H9 (cell line): Measurements from ENCODE around the gene FAM136A. TPM values are rescaled to one million over a fixed set of nuclear protein-coding genes. Genes with fewer than 3 reads are reported as not detected.

Experiments used
- DNase-seq: peaks from one replicate; pipeline ENCODE4 v3.0.0-alpha.2; 2017
- H2AFZ ChIP-seq: one replicate; pipeline ENCODE4 v1.6.1; 2013; ENCODE audit warnings: mild to moderate bottlenecking, low read length, control low read depth, moderate library complexity
- H2AK5ac ChIP-seq: 2 replicates; pipeline ENCODE4 v1.6.1; 2013; ENCODE audit warnings: low read length, control low read depth, mixed read lengths; ENCODE audit not compliant: insufficient read length
- H2BK120ac ChIP-seq: one replicate; pipeline ENCODE4 v1.6.1; 2013; ENCODE audit warnings: low read depth, mild to moderate bottlenecking, low read length, control low read depth, inconsistent platforms; ENCODE audit not compliant: poor library complexity, severe bottlenecking
- H2BK12ac ChIP-seq: 2 replicates; pipeline ENCODE4 v1.6.1; 2013; ENCODE audit warnings: low read length, control low read depth, mixed read lengths, low read depth; ENCODE audit not compliant: insufficient read length
- H2BK15ac ChIP-seq: 2 replicates; pipeline ENCODE4 v1.6.1; 2013; ENCODE audit warnings: low read depth, low read length, control low read depth
- H2BK20ac ChIP-seq: one replicate; pipeline ENCODE4 v1.6.1; 2013; ENCODE audit warnings: low read depth, mild to moderate bottlenecking, low read length, control low read depth, inconsistent platforms; ENCODE audit not compliant: poor library complexity, severe bottlenecking
- H2BK5ac ChIP-seq: 2 replicates; pipeline ENCODE4 v1.6.1; 2013; ENCODE audit warnings: low read length, control low read depth, mixed read lengths; ENCODE audit not compliant: insufficient read length
- H3K14ac ChIP-seq: 2 replicates; pipeline ENCODE4 v1.6.1; 2013; ENCODE audit warnings: low read length, control low read depth; ENCODE audit not compliant: insufficient read depth
- H3K18ac ChIP-seq: 2 replicates; pipeline ENCODE4 v1.6.1; 2013; ENCODE audit warnings: low read depth, mild to moderate bottlenecking, mixed read lengths, low read length, control low read depth; ENCODE audit not compliant: insufficient read length
- H3K23ac ChIP-seq: 2 replicates; pipeline ENCODE4 v1.6.1; 2013; ENCODE audit warnings: low read length, control low read depth, mixed read lengths, low read depth; ENCODE audit not compliant: insufficient read length
- H3K23me2 ChIP-seq: 2 replicates; pipeline ENCODE4 v1.6.1; 2013; ENCODE audit warnings: low read depth, mild to moderate bottlenecking, mixed read lengths, low read length, control low read depth; ENCODE audit not compliant: insufficient read length, poor library complexity, severe bottlenecking
- H3K27ac ChIP-seq: 2 replicates; pipeline ENCODE4 v1.5.1; 2013; ENCODE audit warnings: low read length, control low read depth, mixed read lengths, low read depth; ENCODE audit not compliant: insufficient read length
- H3K27me3 ChIP-seq: 2 replicates; pipeline ENCODE4 v1.6.1; 2013; ENCODE audit warnings: low read length, control low read depth, inconsistent platforms; ENCODE audit not compliant: insufficient read depth
- H3K4ac ChIP-seq: 2 replicates; pipeline ENCODE4 v1.6.1; 2013; ENCODE audit warnings: low read depth, mild to moderate bottlenecking, control low read depth, inconsistent platforms, low read length, moderate library complexity
- H3K4me1 ChIP-seq: 2 replicates; pipeline ENCODE4 v1.6.1; 2013; ENCODE audit warnings: low read length, control low read depth, inconsistent platforms; ENCODE audit not compliant: insufficient read depth
- H3K4me2 ChIP-seq: 2 replicates; pipeline ENCODE4 v1.6.1; 2013; ENCODE audit warnings: low read length, control low read depth, mixed read lengths; ENCODE audit not compliant: insufficient read length, insufficient read depth
- H3K56ac ChIP-seq: 2 replicates; pipeline ENCODE4 v1.6.1; 2013; ENCODE audit warnings: low read depth, mild to moderate bottlenecking, mixed read lengths, low read length, control low read depth; ENCODE audit not compliant: insufficient read length
- H3K79me1 ChIP-seq: 2 replicates; pipeline ENCODE4 v1.6.1; 2013; ENCODE audit warnings: low read depth, mild to moderate bottlenecking, moderate library complexity, low read length, control low read depth, inconsistent platforms; ENCODE audit not compliant: insufficient read depth, poor library complexity, severe bottlenecking
- H3K79me2 ChIP-seq: 2 replicates; pipeline ENCODE4 v1.6.1; 2013; ENCODE audit warnings: low read length, control low read depth, inconsistent platforms; ENCODE audit not compliant: insufficient read depth
- H3K9ac ChIP-seq: 2 replicates; pipeline ENCODE4 v1.6.1; 2013; ENCODE audit warnings: low read length, control low read depth, mixed read lengths; ENCODE audit not compliant: insufficient read length; ENCODE audit errors: extremely low read depth
- H3K9me3 ChIP-seq: one replicate; pipeline ENCODE4 v1.6.1; 2013; ENCODE audit warnings: low read depth, low read length, inconsistent platforms; ENCODE audit not compliant: control insufficient read depth
- H3T11ph ChIP-seq: one replicate; pipeline ENCODE4 v1.6.1; 2013; ENCODE audit warnings: mild to moderate bottlenecking, low read length, control low read depth, inconsistent platforms
- H4K20me1 ChIP-seq: one replicate; pipeline ENCODE4 v1.6.1; 2013; ENCODE audit not compliant: control insufficient read depth, insufficient read length, insufficient read depth
- H4K5ac ChIP-seq: 2 replicates; pipeline ENCODE4 v1.6.1; 2013; ENCODE audit warnings: low read depth, mild to moderate bottlenecking, mixed read lengths, low read length, control low read depth; ENCODE audit not compliant: insufficient read length
- H4K8ac ChIP-seq: replicated peaks from 2 replicates; pipeline ENCODE4 v1.6.1; 2013; ENCODE audit warnings: low read length, control low read depth, mixed read lengths, low read depth; ENCODE audit not compliant: insufficient read length
- H4K91ac ChIP-seq: 2 replicates; pipeline ENCODE4 v1.6.1; 2013; ENCODE audit warnings: low read depth, mild to moderate bottlenecking, moderate library complexity, mixed read lengths, low read length, control low read depth; ENCODE audit not compliant: insufficient read length
- H3K27ac Mint-ChIP-seq, 3 experiments: 2 replicates in 2 of 3; 3 replicates in 1 of 3; pipeline ENCODE4 v1.8.0; 2020 to 2021; ENCODE audit warnings: mixed read lengths in 3 of 3, mild to moderate bottlenecking in 1 of 3, moderate library complexity in 1 of 3
- H3K27me3 Mint-ChIP-seq: 2 replicates; pipeline ENCODE4 v1.8.0; 2021; ENCODE audit warnings: low read depth, mild to moderate bottlenecking, moderate library complexity, mixed read lengths
- H3K36me3 Mint-ChIP-seq, 3 experiments: 2 replicates in 2 of 3; 3 replicates in 1 of 3; pipeline ENCODE4 v1.8.0; 2020 to 2021; ENCODE audit warnings: low read depth in 3 of 3, mixed read lengths in 3 of 3; ENCODE audit not compliant: insufficient read depth in 1 of 3
- H3K4me1 Mint-ChIP-seq, 2 experiments: 2 replicates each; pipeline ENCODE4 v1.8.0; 2020; ENCODE audit warnings: mixed read lengths in 2 of 2
- H3K4me3 Mint-ChIP-seq, 2 experiments: 2 replicates in 1 of 2; 3 replicates in 1 of 2; pipeline ENCODE4 v1.8.0; 2020 to 2021; ENCODE audit warnings: mild to moderate bottlenecking in 2 of 2, mixed read lengths in 2 of 2, moderate library complexity in 1 of 2
- H3K9me3 Mint-ChIP-seq, 2 experiments: 2 replicates in 1 of 2; 3 replicates in 1 of 2; pipeline ENCODE4 v1.8.0; 2020; ENCODE audit warnings: mild to moderate bottlenecking in 2 of 2, mixed read lengths in 2 of 2, moderate library complexity in 1 of 2
- WGBS: extraction: QIAGEN DNeasy Blood & Tissue Kit; methylation state at CpG from one replicate; pipeline ENCODE4 v1.1.7; 2013; ENCODE audit warnings: missing lambda C conversion rate, low lambda C conversion rate, mixed read lengths; ENCODE audit not compliant: insufficient read length; ENCODE audit errors: extremely low coverage; 5-methylcytosine and 5-hydroxymethylcytosine counted together
- total RNA-seq: library from RNA; stranded (reverse); gene quantifications from 2 replicates; pipeline ENCODE4 v1.2.1, GENCODE V29; 2021
- TF ChIP-seq, protein P1 (sequence below): fragments of 200-600 bp; sonication (generic); conservative IDR thresholded peaks from 3 replicates; pipeline ENCODE4 v1.8.0; 2021; ENCODE audit warnings: antibody characterized with exemption, mild to moderate bottlenecking

The FAM136A gene
- total RNA-seq, 1 experiment from 2014 or later: 118 TPM

DNA sequence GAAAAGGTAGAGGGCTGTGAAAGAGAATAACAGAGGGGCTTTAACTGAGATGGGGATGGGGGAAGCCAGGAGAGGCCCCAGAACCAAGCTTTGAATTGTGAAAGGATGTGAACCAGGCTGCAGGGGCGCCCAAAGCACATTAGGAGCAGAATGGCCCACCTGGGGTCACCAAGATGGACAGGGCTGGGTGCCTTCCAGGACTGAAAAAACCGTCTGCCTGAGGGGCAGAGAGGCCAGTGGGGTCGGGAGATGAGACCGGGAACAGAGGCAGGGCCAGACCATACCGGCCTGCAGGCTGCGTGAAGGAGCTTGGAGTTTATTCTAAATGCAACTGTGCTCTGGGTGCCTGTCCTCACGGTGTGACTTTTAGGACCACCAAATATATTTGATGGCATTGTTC, 29.1 kb upstream of the FAM136A start:
- no peaks in the 10 kb centered on the region for H3K23me2 ChIP-seq

More for the DNA sequence above, 29.1 kb upstream of the FAM136A start:
- no peaks in the 10 kb centered on the region for H4K20me1 ChIP-seq
- Mint-ChIP-seq H3K9me3 (no peaks in the 10 kb centered on the region), H3K27me3 (no peaks in the 10 kb centered on the region), H3K27ac (no peak overlapping the region; a peak in 1 of 7 replicates), H3K4me3 (no peak overlapping the region), H3K36me3 (no peaks in the 10 kb centered on the region), H3K4me1 (peaks cover 10 to 12% of the 10 kb centered on the region in 2 experiments)
- no peaks in the 10 kb centered on the region for H3K79me1 ChIP-seq
- H2BK15ac ChIP-seq: no peak overlapping the region
- no peak overlapping the region for H2BK5ac ChIP-seq
- H3K4me2 ChIP-seq: no peak overlapping the region
- H3K4ac ChIP-seq: no peak overlapping the region
- H3T11ph ChIP-seq: no peak overlapping the region
- H2BK12ac ChIP-seq: no peak overlapping the region
- no peak overlapping the region for H3K9ac ChIP-seq
- H3K56ac ChIP-seq: no peak overlapping the region
- DNase-seq: no peak
- no peak overlapping the region for H2AK5ac ChIP-seq
- H4K91ac ChIP-seq: no peak overlapping the region
- WGBS: no CpG with 5 or more reads among the region's 7 CpGs
- H3K27me3 ChIP-seq: no peaks in the 10 kb centered on the region
- no peak overlapping the region for H4K5ac ChIP-seq
- TF ChIP-seq, protein P1, sequence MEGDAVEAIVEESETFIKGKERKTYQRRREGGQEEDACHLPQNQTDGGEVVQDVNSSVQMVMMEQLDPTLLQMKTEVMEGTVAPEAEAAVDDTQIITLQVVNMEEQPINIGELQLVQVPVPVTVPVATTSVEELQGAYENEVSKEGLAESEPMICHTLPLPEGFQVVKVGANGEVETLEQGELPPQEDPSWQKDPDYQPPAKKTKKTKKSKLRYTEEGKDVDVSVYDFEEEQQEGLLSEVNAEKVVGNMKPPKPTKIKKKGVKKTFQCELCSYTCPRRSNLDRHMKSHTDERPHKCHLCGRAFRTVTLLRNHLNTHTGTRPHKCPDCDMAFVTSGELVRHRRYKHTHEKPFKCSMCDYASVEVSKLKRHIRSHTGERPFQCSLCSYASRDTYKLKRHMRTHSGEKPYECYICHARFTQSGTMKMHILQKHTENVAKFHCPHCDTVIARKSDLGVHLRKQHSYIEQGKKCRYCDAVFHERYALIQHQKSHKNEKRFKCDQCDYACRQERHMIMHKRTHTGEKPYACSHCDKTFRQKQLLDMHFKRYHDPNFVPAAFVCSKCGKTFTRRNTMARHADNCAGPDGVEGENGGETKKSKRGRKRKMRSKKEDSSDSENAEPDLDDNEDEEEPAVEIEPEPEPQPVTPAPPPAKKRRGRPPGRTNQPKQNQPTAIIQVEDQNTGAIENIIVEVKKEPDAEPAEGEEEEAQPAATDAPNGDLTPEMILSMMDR: no peak
- no peaks in the 10 kb centered on the region for H3K79me2 ChIP-seq
- no peak overlapping the region for H3K27ac ChIP-seq
- no peak overlapping the region for H3K14ac ChIP-seq
- no peak overlapping the region for H2BK120ac ChIP-seq
- no peak overlapping the region for H2BK20ac ChIP-seq
- H3K4me1 ChIP-seq: no peaks in the 10 kb centered on the region; the same call in 1 of the 2 replicates
- no peak overlapping the region for H3K23ac ChIP-seq
- no peak overlapping the region for H2AFZ ChIP-seq
- no peaks in the 10 kb centered on the region for H3K9me3 ChIP-seq
- no peak overlapping the region for H3K18ac ChIP-seq
- H4K8ac ChIP-seq: no peak overlapping the region
